GM18520 (cell line): ENCODE measurements around the gene GEN1.

Source experiments
- ATAC-seq: cut with Tn5 transposase; IDR thresholded peaks from one replicate; pipeline ENCODE4 v1.9.1; 2021; ENCODE audit not compliant: unreplicated experiment

Gene GEN1

GRCh38 chr2:17752892-17753802 is 791 bp upstream of the GEN1 start:
- peak; percentile 21 for ATAC-seq

- no peak for ATAC-seq
Measured at GRCh38 chr2:17754773-17755425, 961 bp downstream of the GEN1 start.

- ATAC-seq, result no peak
Measured at GRCh38 chr2:17756668-17757067, 2.7 kb downstream of the GEN1 start.

DNA sequence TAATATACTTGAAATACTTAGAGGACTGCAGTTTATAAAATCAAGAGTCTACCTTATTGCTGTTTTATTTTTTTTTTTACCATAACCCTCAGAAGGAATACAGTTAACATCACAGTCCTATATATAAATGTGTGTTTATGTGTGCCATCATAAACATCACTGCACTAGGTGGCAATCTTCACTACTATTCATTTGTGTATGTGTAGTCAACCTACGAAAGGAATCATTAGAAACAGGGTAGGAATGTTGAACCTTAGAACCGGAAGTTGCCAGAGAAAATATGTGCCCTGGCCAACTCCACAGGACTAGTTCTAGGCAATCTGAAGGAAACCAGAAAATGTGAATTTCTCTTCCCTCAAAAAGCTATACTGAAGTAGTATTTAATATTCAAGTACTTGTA is 3.4 kb downstream of the GEN1 start:
- no peak for ATAC-seq

DNA sequence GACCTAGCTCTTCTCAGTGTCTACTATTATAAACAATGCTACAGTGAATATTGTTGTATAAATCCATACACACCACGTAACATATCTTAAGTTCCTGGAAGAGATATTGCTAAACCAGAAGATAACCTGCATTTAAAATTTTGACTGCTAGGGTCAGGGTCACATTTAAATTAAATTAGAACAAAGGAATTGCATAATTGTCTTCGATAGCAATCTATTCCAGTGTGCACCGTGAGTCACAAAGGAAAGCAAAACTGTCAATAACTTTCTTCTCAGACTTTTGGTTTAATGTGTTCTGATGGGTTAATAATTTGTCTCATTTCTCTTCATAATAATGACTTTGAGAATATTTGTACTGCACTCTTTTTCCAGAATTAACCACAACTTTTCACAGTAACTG is 4.2 kb downstream of the GEN1 start:
- no peak for ATAC-seq

- ATAC-seq, result no peak
Measured at GRCh38 chr2:17759805-17760204, 5.9 kb downstream of the GEN1 start.

DNA sequence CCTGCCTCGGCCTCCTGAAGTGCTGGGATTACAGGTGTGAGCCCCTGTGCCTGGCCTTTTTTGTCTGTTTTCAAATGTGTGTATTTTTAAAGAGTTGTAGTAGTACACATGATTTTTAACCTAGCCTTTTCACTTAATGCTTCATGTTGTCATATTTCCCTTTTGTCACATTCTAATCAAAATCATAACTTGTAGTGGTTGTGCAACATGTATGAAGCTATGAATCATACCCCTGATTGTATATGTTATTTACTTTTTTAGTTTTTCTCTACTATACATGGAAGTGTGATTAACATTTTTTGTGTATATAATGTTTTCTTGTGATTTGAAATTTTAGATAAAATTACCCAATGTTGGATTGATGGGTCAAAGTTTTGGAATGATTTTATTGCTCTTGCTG is 8.5 kb downstream of the GEN1 start:
- no peak for ATAC-seq

DNA sequence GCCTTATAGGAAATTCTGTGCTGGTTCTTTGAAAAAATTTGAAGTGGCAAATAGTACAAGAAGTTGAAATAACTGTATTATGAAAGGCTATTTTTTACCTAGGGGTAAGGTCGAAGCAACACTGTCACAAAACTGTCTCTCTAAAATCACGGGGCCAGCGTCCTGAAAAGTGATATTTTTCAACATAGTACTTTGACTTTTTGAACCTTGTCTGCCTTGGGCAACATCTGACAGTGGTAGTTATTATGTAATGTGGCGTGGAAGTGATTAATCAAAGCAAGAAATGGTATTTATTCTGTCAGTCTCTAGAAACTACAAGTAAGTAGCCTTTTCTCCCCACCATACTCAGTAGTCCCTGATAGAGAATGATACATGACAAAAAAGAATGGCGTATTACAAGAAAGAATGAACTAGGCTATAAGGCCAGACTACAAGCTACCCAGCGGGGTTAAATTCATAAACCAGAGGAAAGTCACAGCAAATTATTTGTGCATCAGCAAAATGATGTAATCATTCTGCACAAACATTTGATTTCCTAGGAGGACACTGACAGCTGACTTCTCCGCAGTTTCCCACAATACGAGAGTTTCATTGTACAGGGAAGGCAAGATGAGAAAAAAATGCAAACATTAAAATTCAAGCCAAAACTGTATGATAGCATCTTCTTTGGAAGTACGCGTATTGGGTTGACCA is 9.8 kb downstream of the GEN1 start:
- no peak for ATAC-seq

- no peak for ATAC-seq
Measured at GRCh38 chr2:17765398-17765797, 11.5 kb downstream of the GEN1 start.

DNA sequence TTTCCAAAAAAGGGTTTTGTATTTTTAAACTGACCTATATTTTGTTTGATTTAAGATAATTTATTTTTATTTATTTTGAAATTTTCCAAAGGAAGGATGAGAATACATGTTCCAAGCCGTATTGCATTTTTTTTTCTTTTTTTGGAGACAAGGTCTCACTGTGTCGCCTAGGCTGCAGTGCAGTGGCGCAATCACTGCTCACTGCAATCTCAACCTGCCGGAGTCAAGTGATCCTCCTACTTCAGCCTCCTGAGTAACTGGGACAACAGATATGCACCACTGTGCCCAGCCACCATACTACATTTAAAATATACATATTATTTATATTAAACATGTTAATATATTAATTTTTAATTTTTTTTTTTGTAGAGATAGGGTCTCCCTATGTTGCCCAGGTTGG is 15.0 kb downstream of the GEN1 start:
- no peak for ATAC-seq

GRCh38 chr2:17771956-17772355 is 18.0 kb downstream of the GEN1 start:
- no peak for ATAC-seq

DNA sequence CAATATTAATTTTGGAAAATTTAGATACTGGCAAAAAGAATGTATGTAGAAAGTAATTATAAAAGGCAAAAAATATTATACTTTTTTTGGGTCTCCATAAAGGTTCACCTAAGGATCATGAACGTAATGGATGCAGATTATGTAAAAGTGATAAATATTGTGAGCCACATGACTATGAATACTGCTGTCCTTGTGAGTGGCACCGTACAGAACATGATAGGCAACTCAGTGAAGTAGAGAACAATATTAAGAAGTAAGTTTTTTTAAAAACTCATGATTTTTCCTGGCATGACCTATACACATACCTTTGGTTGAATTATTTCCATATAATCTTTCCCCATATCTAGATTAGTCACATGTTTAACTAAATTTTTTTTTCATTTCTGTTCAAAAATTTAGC is 18.6 kb downstream of the GEN1 start:
- no peak for ATAC-seq

GRCh38 chr2:17780546-17780945 is 26.6 kb downstream of the GEN1 start:
- no peak for ATAC-seq

DNA sequence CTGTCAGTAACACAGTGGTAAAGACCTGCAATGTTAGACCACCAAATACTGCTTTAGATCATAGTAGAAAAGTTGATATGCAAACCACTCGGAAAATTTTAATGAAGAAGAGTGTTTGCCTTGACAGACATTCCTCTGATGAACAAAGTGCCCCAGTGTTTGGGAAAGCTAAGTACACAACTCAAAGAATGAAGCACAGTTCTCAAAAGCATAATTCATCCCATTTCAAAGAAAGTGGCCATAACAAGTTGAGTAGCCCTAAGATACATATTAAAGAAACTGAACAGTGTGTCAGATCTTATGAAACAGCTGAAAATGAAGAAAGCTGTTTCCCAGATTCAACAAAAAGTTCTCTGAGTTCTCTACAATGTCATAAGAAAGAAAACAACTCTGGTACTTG is 27.5 kb downstream of the GEN1 start:
- ATAC-seq, result no peak

DNA sequence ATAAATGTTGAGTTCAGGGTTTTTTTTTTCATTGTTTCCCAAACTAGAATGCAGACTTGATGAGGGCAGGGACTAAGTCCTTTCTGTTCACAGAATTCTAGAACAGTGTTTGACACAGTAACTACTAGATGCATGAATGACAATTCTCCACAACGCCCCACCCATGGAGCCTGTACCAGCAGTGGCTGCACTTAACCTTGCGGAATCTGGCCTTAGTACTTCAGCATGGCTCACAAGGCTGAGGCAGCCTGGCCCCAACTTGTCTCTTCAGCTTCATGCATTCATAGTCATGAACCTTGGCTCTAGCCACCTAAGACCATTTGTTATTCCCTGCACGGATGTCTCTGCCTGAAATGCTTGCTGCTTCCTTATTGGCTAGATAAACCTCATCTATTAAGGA is 32.8 kb downstream of the GEN1 start:
- no peak for ATAC-seq

- ATAC-seq, result no peak
Measured at GRCh38 chr2:17788773-17789172, 34.8 kb downstream of the GEN1 start.

- ATAC-seq, result no peak
Measured at GRCh38 chr2:17790536-17790935, 36.6 kb downstream of the GEN1 start.

DNA sequence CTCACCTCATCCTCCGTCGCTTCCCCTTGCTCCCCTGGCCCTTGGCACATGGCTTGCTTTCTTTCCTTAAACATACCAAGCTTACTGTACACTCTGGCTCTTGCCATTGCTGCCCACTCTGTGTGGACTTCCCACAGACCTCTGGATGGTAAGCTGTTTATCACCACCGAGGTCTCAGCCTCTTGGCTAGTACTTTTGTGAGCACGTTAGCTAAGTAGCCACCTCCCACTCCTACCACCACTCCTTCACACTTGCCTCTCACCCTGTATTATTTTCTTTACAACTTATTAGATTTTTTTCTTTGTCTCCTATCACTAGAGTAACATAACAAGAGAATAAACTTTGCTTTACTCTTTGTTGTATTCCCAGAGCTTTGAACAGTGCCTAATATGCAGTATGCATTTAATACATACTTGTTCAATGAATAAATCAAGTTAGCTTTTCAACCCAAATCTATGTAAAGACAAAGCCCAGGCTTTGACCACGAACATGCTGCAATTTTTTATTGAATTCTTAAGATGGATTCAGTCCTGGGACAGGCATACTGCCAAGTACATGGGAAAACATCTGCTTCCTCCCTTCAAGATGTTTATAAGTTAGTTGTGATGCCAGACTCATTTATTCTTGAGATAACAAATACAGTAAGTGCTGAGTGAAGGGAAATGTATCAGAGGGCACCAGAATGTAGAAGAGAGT is 37.3 kb downstream of the GEN1 start:
- no peak for ATAC-seq

DNA sequence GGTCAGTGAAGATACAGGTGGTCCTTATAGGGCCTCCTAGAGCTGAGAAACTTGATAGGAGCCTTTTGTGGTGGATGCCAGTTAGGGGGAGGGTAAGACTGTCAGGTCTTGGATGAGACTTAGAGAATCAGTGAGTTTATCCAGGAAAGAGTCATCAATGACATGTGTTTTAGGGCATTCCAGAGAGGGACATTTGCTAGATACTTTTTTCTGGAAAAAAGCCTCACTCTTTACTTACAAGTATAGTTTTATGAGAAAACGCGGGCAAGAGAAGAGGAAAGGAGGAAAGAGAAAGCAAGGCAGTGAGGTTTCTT is 37.8 kb downstream of the GEN1 start:
- ATAC-seq, result no peak

- no peak for ATAC-seq
Measured at GRCh38 chr2:17792515-17792914, 38.6 kb downstream of the GEN1 start.

DNA sequence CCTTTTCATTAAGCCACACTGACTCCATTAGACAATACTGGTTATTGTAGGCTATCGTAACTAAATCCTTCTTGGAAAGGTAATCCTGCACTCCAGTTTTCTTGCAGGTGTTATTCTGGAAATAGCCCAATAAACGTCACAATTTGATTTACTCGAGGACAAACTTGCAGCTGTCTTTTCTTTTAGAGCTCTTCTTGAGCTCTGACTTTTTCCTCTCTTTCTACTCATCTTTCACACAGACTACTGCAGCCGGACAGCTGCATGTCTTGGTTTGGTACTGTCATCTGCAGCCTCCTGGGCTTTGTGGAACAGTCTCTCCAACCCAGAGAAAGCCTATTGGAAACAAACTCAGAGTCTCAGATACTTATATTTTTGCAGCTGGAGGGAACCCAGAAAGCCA is 39.4 kb downstream of the GEN1 start:
- ATAC-seq, result no peak
